GM12892 (cell line): ENCODE results near the gene TACR2.

Experiments used
- POLR2A ChIP-seq: IDR thresholded peaks from 2 replicates; pipeline ENCODE4 v1.6.1; 2011; ENCODE audit warnings: low read depth, low read length, control low read depth
- POLR2AphosphoS5 ChIP-seq: IDR thresholded peaks from 2 replicates; pipeline ENCODE4 v1.6.1; 2011; ENCODE audit warnings: low read depth, low read length, control low read depth

DNA sequence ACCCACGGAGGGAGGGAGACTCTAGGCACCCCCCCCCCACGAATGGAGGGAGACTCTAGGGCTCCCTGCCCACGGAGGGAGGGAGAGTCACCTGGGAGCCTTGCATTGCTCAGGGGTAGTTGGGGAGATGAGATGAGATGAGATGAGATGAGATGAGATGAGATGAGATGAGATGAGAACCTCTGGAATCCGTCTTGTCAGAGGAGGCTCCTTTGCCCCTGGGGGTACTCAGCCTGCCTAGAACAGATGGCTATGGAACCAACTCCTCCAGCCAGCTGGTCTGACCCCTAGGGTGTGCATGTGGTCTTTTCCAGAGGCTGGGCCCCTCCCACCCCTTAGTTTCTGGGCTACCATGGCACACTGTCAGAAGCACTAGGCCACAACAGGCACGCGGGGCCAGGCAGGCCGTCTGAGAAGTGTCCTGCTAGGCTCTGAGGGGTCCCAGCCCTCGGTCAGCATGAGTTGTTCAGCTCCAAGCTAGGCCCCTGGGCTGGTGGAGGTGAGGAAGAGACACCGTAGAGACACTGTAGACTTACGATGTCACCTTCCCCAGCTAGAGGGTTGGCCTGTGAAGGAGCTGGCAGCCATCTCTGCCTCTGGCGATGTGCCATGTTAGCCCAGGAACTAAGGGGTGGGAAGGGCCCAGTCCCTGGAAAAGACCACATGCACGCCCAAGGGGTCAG, 43.3 kb upstream of the TACR2 start:
- no peak for TF ChIP-seq POLR2AphosphoS5
- no peak for TF ChIP-seq POLR2A
